ENCODE measurements around the gene FBH1.
"Not testable (repeated sequence)": the region's sequence is repeated elsewhere in the genome, so short reads cannot be mapped to it uniquely, and the experiment has no call there.

FBH1 gene

DNA sequence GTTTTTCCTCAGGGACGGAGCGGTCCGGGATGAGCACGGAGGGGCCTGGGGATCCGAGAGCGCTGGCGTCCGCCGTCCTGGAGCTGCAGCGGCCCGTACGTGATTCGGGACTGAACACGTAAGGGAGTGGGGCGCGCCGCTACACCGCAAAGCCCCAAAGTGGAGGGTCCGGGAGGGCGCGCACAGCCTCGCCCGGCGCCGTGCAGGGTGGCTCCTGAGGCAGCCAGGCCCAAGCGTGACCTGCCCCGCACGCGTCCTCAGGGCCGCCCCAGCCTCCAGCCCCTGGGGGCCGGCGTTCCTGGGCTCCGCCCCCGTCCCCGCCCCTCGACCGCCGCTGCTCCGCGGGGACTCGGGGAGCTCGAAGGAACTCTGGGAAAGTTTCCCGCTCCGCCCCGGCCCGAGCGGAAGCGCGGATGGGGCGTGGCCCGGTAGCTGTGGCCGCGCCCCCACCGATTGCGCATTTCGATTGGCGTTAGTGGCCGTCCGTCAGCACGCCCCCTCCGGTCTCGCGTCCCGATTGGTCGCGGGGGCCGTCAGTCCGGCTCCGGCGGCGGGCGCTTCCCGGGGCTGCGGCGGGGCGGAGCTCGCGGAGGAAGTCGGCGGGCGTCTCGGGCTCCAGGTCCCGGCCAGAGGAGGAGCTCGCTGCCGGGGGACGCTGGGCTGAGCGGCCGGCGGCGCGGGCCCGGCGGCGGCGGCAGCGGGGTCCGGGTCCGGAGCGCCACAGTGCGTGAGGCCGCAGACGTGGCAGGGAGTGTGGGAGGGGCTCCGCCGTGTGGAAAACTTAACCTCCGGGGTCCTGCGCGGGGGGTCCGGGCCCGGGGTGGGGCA, at the start of gene FBH1, which contains the start of gene ANKRD16:
TSS of gene FBH1 (plus strand) at position 620 of the 828 bp plus-strand sequence. CDS start at position 723, 103 bp downstream.
TSS of gene ANKRD16 (minus strand) at position 270 of the 828 bp plus-strand sequence. CDS start 539 bp downstream, outside the sequence.
- peak; percentile 99 for DNase-seq (ENCODE audit: low spot score)

DNA sequence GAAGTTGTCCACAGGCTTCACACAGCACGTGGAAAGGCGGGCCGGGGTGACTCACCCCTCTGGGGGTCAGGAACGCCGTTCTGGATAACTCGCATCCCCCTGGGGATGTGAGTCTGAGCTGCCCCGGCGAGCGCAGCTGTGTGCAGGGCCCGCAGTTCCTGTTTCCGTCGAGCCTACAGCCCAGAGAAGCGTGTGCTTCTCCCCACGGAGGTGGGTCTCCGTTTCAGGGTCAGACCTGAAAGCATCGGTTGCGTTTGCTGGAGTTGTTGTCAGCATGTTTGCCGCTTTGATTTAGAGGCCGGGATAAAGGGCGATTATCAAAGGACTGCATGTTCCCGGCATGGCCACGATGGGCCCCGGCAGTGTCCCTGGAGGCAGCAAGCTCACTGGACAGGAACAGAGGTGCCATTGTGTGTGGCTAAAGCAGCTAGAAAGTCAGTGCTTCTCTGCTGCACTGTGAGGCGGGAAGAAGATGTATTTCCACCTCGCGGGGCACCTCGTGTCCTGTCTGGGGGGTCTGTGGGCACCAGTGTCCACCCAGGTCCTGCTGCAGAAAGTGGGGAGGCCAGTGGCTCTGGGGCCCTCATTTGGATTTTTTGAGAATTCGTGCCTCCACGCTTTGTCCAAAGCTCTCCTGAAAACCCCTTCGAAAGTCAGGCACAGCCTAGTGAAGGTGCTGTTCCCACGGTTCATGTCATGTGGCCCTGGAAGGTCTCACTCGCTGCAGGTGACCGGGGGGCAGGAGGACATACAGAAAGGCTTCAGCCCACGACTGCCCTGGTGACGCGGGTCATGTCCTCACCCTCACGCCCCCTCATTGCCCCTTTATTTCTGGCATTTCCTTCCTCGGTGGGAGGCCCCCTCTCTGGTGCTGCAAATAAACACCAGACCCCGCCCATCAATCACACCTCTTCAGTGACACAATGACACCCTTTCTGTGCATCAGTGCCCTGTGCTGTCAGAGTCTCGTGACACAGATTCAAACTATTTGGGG, 49.4 kb upstream of the FBH1 start:
- DNase-seq (ENCODE audit: low spot score), result no peak

DNA sequence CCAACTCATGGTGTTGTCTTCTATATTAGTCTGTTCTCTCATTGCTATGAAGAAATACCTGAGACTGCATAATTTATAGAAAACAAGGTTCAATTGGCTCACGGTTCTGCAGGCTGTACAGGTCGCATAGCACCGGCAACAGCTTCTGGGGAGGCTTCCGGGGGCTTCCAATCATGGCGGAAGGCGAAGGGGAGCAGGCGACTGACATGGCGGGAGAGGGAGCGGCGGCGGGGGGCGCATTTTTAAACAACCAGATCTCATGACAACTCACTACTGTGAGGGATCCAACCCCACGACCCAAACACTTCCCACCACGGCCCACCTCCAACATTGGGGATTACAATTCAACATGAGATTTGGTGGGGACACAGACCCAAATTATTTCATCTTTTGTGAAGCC, 48.1 kb upstream of the FBH1 start:
- DNase-seq (ENCODE audit: low spot score), result no peak

DNA sequence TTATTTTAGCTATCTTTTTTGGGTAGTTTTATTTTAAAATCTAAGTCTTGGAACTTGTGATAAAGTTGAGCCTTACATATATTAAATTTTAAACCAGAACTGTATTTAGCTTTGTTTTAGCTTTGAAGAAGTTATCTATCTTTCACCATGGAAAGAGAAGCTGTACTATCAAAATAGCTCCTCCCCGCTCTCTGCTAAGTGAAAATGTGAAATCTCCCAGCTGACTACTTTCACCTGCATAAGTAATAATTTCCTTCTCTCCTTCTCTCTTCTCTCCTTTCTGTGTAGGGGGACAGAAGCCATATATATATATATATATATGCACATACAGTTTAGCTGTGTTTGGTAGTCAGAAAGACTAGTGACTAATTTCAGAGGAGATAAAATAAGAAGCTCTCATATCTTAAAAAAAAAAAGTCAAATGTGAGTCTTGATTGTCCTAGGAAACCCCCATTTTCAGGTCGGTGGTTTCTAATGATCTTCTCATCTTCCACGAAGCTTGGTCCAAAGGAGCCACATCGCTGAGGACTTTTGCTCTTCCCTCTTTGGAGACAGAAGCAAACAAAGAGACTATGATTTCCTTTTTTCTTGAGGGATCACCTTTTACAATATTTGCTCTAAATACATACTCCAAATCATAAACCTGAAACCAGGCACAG, 46.2 kb upstream of the FBH1 start:
- no peak for DNase-seq (ENCODE audit: low spot score)

DNA sequence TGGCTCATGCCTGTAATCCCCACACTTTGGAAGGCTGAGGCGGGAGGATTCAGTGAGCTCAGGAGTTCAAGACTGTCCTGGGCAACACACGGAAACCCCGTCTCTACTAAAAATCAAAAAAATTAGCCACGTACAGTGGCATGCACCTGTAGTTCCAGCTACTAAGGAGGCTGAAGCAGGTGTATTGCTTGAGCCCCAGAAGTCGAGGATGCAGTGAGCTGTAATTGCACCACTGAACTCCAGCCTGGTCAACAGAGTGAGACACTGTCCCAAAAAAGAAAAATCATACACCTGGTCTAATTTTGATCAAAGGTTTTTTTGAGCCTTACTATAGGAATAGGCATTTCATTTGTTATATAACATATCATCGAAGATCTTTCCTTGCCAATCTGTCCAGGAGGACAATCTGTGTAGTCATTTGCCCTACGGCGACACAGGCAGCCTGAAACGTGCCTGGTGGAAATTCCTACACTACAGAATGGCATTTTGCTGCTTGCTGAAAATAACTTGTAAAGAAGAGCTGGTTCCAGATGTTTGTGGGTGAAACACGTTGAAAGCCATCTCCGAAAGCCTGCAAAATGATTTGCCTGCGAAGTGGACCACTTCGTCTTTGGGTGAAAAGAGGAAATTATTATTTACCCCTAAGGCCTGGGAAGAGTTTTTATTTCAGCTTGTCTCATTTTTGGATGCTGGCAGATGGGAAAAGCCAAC, 45.5 kb upstream of the FBH1 start:
- DNase-seq (ENCODE audit: low spot score), result no peak

DNA sequence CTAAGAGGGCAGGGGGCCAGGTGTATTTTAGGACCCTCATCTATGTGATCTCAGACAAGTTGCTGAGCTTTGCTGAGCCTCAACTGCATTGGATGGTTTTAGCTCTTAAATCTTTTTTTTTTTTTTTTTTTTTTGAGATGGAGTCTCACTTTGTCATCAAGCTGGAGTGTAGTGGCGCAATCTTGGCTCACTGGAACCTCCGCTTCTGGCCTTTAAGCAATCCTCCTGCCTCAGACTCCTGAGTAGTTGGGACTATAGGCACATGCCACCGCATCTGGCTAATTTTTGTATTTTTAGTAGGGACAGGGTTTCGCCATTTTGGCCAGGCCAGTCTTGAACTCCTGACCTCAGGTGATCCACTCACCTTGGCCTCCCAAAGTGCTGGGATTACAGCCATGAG, 43.4 kb upstream of the FBH1 start:
- not testable (repeated sequence) for DNase-seq (ENCODE audit: low spot score)

DNA sequence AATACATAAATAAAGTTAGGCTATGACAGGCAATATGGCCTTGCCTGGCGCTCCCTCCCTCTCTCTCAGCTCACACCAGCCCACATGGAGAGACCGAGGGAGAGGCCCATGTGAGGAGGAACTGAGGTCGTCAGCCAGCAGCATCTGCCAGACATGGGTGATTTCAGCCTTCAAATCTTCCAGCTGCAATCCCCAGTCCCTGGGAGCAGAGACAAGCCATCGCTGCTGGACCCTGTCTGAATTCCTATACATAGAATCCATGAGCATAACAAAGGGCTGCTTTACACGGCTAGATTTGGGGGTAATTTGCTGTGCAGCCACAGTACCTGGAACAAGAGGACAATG, 35.9 kb upstream of the FBH1 start:
- no peak for DNase-seq (ENCODE audit: low spot score)

DNA sequence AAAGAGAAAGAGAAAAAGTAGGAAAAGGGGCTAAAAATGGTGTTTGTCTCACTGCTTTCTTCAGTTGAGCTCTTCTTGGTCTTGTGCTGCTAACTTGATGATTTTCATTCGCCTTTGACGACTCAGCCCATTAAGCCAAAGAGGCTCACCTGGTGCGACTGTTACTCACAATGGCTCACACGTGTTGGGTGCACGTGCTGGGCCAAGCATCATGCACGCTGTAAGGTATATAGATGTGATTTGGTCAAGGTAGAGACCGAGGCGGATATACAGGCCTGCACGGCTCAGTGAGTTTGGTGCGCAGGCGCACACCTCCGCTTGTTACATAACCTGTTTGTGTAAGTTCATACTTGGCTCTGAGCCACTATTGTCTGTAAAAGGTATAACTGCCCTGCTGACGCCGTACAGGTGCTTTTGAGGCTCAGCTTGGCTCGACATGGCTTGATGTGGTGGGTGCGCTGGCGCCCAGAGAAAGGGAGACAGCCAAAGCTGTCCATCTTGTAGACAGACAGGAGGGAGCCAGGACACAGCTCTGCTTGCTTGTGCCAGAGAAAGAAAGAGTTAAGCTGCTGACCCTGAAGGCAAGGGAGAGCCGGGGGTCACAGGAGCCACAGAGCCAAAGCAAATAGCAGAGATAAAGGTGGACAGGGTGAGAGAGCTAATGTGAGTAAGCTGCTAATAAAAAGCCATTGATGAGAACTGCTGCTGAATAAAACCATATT, 33.9 kb upstream of the FBH1 start:
- no peak for DNase-seq (ENCODE audit: low spot score)

DNA sequence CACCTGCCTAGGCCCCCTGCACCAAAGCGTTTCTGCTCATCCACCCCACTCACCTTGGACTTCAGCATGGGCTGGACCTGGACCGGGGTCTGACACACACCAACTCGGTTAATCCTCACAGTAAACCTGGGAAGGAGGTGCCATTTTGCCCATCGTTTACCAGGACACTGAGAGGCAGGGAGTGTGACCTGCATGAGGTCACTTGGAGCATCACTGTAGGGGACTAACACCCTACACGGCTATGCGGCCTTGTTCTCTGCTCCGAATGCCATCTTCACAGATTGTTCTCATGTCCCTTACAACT, 33.4 kb upstream of the FBH1 start:
- DNase-seq (ENCODE audit: low spot score), result no peak

DNA sequence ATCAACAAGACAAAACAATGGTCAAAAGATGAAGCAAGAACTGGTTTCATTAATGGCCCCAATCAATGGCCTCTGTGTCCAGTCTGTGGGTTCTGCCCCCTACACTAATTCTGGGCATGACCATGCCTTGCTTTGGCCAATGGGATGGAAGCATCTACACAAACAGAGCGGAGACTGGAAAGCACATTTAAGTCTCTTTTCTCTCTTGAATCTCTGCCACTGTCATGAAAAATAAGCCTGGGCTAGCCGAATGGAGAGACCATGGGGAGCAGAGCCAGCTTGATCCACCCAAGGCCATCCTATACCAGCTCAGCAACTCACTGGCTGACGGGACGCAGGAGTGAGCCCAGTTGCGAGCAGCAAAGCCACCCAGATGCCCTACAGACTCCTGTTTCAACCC, 31.2 kb upstream of the FBH1 start:
- no peak for DNase-seq (ENCODE audit: low spot score)

DNA sequence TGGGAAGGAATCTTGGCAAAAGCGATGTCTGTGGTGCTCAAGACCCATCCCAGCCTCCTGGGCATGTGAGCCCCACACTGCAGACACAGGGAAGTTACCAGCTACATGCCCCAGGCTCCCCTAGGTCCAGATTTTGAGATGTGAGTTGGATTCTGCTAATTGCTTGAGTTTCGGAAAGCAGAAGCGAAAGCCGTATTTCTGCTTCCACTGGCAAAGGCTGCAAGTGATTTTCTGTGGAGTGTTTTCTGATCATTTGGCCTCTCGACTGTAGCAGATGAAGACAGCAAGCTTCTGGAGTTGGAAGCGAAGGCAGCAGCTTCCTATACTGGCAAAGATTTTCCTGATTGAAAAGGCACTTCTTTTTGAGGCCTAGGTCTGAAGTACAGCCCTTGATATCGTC, 30.0 kb upstream of the FBH1 start:
- no peak for DNase-seq (ENCODE audit: low spot score)

DNA sequence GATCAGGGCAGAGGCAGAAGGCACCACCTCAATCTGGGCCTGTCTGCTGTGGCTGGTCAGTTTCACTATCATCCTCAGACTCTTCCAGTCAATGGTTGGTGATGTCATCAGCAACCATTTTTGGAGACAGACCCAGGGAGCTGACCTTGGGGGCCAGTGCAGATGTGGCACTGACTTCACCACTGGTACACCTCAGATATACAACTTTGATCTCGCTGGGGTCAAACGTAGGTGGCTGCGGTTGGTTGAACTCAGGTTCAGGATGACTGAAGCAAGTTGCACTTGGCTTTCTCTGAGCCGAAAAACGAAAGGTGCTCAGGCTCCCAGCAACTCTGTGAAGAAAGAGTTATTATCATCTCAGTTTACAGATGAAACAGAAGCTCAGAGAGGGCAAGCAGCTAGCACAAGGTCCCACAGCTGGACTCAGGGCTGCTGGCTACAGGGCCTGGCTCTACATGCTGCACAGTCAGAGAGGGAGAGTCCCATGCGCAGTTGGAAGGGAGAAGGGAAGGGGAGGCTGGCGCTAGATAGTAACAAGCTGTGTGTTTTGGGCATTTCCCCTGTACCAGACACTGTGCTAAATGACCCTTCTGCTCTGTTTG, 27.6 kb upstream of the FBH1 start:
- DNase-seq (ENCODE audit: low spot score), result no peak

DNA sequence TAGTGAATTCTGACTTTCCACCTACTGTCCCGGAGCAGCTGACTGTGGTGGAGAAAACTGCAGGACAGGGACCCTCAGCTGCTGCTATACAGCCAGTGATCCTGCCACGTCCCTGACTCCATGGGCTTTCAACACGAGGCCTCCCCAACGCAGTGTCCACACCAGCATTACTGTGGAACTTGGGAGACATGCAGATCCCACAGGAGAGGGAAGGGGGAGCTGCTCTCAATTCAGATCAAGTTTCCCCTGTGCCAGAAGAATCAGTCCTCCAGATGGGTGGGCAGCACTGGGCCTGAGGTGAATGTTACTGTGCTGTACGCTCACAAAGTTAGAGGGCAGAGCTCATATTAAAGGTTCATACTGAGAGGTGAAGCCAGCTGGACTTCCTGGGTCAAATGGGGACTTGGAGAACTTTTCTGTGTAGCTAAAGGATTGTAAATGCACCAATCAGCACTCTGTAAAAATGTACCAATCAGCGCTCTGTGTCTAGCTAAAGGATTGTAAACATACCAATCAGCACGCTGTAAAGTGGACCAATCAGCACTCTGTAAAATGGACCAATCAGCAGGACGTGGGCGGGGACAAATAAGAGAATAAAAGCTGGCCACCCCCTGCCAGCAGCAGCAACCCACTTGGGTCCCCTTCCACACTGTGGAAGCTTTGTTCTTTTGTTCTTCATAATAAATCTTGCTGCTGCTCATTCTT, 26.9 kb upstream of the FBH1 start:
- DNase-seq (ENCODE audit: low spot score), result not testable (repeated sequence)

DNA sequence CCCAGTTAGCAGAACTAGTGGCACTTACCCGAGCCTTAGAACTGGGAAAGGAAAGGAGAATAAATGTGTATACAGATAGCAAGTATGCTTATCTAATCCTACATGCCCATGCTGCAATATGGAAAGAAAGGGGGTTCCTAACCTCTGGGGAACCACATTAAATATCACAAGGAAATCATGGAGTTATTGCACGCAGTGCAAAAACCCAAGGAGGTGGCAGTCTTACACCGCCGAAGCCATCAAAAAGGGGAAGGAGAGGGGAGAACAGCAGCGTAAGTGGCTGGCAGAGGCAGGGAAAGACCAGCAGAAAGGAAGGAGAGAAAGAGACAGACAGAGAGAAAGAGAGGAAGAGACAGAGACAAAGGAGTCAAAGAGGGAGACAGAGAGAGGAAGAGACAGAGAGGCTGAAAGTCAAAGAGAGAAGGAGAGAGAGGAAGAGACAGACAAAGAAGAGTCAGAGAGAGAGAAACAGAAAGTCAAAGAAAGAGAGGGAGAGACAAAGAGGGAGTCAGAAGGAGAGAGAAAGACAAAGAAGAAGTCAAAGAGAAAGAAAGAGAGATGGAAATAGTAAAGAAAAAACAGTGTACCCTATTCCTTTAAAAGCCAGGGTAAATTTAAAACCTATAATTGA, 23.5 kb upstream of the FBH1 start:
- DNase-seq (ENCODE audit: low spot score), result peak; percentile 25

DNA sequence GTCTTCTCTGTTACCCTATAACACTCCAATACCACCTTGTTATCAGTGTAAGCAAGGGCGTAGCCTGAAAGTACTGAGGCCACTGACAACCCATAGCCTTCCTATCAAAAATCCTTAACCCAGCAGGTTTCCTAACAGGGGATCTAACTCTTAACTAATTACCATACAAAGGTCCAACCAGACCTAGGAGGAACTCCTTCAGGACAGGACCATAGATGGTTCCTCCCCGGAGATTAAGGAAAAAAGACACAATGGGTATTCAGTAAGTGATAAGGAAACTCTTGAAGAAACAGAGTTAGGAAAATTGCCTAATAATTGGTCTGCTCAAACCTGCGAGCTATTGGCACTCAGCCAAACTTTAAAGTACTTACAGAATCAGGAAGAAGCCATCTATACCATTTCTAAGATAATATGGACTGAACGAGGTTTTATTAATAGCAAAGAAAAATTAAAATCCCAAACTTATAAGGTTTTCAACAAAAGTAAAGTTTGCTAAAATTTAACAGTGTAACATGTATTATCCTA, 22.9 kb upstream of the FBH1 start:
- DNase-seq (ENCODE audit: low spot score), result peak; percentile 53

DNA sequence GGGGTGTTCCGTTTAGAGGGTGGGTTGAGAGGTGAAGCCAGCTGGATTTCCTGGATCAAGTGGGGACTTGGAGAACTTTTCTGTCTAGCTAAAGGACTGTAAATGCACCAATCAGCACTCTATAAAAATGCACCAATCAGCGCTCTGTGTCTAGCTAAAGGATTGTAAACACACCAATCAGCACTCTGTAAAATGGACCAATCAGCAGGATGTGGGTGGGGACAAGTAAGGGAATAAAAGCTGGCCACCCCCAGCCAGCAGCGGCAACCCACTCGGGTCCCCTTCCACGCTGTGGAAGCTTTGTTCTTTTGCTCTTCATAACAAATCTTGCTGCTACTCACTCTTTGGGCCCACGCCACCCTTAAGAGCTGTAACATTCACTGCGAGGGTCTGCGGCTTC, 21.7 kb upstream of the FBH1 start:
- not testable (repeated sequence) for DNase-seq (ENCODE audit: low spot score)

DNA sequence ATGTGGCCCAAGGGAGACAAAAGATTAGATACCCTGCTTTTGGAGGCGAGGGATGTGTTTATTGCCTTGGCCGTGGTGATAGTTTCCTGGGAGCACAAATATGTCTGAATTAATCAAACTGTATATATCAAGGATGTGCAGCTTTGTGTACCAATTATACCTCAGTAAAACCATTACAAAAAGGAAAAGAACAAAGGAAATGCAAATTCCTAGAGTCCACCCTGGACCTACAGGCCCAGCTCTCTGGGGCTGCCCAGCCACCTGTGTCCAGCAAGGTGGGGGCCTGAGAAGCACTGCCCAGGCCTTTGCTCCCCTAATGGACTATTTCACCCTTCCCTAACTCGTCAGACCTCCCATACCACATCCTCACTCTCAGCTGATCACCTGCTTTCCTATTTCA, 20.9 kb upstream of the FBH1 start:
- DNase-seq (ENCODE audit: low spot score), result no peak

DNA sequence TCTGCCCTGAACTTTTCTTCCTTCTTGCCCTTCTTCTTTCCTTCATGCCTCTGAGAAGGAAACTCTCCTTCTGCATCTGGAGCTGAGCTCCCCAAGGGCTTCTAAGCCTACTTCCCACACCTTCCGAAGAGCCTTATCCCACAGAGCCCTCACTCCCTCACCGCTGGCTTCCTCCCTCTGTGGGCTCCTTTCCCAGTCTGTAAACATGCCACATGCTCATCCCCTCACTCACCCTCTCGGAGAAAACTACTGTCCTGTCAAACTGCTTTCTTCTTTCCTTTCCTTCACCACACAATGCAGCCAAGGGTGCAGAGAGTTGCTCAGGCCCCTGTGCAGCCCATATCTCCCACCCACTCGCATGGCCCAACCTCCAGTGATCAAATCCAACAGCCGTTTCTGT, 18.4 kb upstream of the FBH1 start:
- no peak for DNase-seq (ENCODE audit: low spot score)

DNA sequence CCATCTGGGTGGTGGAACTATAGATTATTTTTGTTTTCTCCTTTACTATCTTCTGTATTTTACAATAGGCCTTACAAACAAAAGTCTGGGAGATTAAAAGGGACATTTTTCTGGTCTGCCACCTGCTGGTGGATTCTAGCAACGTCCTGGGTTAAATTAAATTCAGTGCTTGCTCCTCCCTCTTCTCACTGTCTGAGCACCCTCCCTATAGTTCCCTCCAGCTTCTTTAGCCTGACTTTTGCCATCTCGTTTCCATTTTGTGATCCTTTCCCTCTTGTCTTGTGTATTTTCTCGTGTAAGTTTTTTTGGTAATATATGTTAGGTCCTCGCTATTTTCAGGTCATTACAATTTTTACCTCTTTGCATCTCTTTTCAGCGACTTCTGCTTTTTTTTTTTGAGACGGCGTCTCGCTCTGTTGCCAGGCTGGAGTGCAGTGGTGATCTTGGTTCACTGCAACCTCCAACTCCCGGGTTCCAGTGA, 16.5 kb upstream of the FBH1 start:
- peak; percentile 81 for DNase-seq (ENCODE audit: low spot score)

All from hematopoietic multipotent progenitor cell treated with erythropoietin and hydrocortisone succinate and interleukin-3 and kit ligand, for 15 days (in vitro differentiated cells).